ENCODE measurements around the gene INPP4A.

INPP4A gene

GRCh38 chr2:98487101-98487805 lies 42.6 kb downstream of the INPP4A start:
- no peak for TF ChIP-seq CTCF (IDR thresholded peaks at IDR 0.05; ENCODE audit: low read depth, low read length, missing control alignments)
- H3K4me3 ChIP-seq (replicated peaks; ENCODE audit: low read depth, low read length), result no peak overlapping the region
- DNase-seq (ENCODE audit: extremely low read depth, low read depth), result no peak

- no peak for DNase-seq (ENCODE audit: extremely low read depth, low read depth)
- no peak overlapping the region for H3K4me3 ChIP-seq (replicated peaks; ENCODE audit: low read depth, low read length)
- TF ChIP-seq CTCF (IDR thresholded peaks at IDR 0.05; ENCODE audit: low read depth, low read length, missing control alignments), result peak; percentile 56
These were observed 43.1 kb downstream of the INPP4A start for GRCh38 chr2:98487806-98488189.

- no peak for DNase-seq (ENCODE audit: extremely low read depth, low read depth)
- no peak overlapping the region for H3K4me3 ChIP-seq (replicated peaks; ENCODE audit: low read depth, low read length)
- TF ChIP-seq CTCF (IDR thresholded peaks at IDR 0.05; ENCODE audit: low read depth, low read length, missing control alignments), result no peak
These were observed 43.6 kb downstream of the INPP4A start for GRCh38 chr2:98488252-98488651.

- TF ChIP-seq CTCF (IDR thresholded peaks at IDR 0.05; ENCODE audit: low read depth, low read length, missing control alignments), result no peak
- DNase-seq (ENCODE audit: extremely low read depth, low read depth), result no peak
- no peak overlapping the region for H3K4me3 ChIP-seq (replicated peaks; ENCODE audit: low read depth, low read length)
These were observed 44.8 kb downstream of the INPP4A start for GRCh38 chr2:98489486-98489885.

- TF ChIP-seq CTCF (IDR thresholded peaks at IDR 0.05; ENCODE audit: low read depth, low read length, missing control alignments), result no peak
- DNase-seq (ENCODE audit: extremely low read depth, low read depth), result no peak
- no peak overlapping the region for H3K4me3 ChIP-seq (replicated peaks; ENCODE audit: low read depth, low read length)
These were observed 45.6 kb downstream of the INPP4A start for GRCh38 chr2:98489971-98490962.

- no peak for DNase-seq (ENCODE audit: extremely low read depth, low read depth)
- H3K4me3 ChIP-seq (replicated peaks; ENCODE audit: low read depth, low read length), result no peak overlapping the region
- no peak for TF ChIP-seq CTCF (IDR thresholded peaks at IDR 0.05; ENCODE audit: low read depth, low read length, missing control alignments)
These were observed 47.8 kb downstream of the INPP4A start for GRCh38 chr2:98492441-98492840.

All from HFF-Myc (cell line).